SK-N-SH treated with all-trans-retinoic acid at 6 μM for 48 hours (cell line): Measurements from ENCODE around the gene CCDC81.

Source experiments
- ATAC-seq: fragments of 200-7000 bp; cut with Tn5 transposase; 3 replicates; pipeline ENCODE4 v1.9.1; 2020; ENCODE audit warnings: mild to moderate bottlenecking, moderate library complexity
- ARNTL ChIP-seq: fragments of 450-650 bp; formaldehyde crosslinking; IDR thresholded peaks from 2 replicates; pipeline ENCODE4 v1.5.0; 2020; ENCODE audit warnings: low read depth, mild to moderate bottlenecking, moderate library complexity, borderline replicate concordance
- BACH2 ChIP-seq: fragments of 250-450 bp; sonication (Bioruptor Pico); IDR thresholded peaks from 2 replicates; pipeline ENCODE4 v1.9.0; 2021; ENCODE audit warnings: mild to moderate bottlenecking, borderline replicate concordance
- CREB5 ChIP-seq: fragments of 250-450 bp; sonication (Bioruptor Pico); IDR thresholded peaks from 2 replicates; pipeline ENCODE4 v1.5.1; 2020; ENCODE audit warnings: low read depth, mild to moderate bottlenecking, moderate library complexity
- CSDC2 ChIP-seq: fragments of 250-450 bp; sonication (Bioruptor Pico); IDR thresholded peaks from 2 replicates; pipeline ENCODE4 v1.5.0; 2020; ENCODE audit warnings: mild to moderate bottlenecking, moderate library complexity
- CSRNP3 ChIP-seq: fragments of 250-450 bp; sonication (Bioruptor Pico); IDR thresholded peaks from 2 replicates; pipeline ENCODE4 v1.5.1; 2021; ENCODE audit warnings: mild to moderate bottlenecking, moderate library complexity
- GLIS3 ChIP-seq: fragments of 250-450 bp; sonication (Bioruptor Pico); IDR thresholded peaks from 2 replicates; pipeline ENCODE4 v1.5.0; 2020; ENCODE audit warnings: mild to moderate bottlenecking, moderate library complexity
- OSR1 ChIP-seq: fragments of 250-450 bp; sonication (Bioruptor Pico); IDR thresholded peaks from 2 replicates; pipeline ENCODE4 v1.8.0; 2022; ENCODE audit warnings: moderate library complexity, mild to moderate bottlenecking, inconsistent platforms
- PATZ1 ChIP-seq: fragments of 250-450 bp; sonication (Bioruptor Pico); IDR thresholded peaks from 2 replicates; pipeline ENCODE4 v1.8.0; 2020; ENCODE audit warnings: mild to moderate bottlenecking, moderate library complexity, borderline replicate concordance
- POU6F1 ChIP-seq: fragments of 250-450 bp; sonication (Bioruptor Pico); IDR thresholded peaks from 2 replicates; pipeline ENCODE4 v1.8.0; 2021; ENCODE audit warnings: low read depth, mild to moderate bottlenecking, moderate library complexity, borderline replicate concordance
- PPARA ChIP-seq: fragments of 250-450 bp; sonication (Bioruptor Pico); IDR thresholded peaks from 2 replicates; pipeline ENCODE4 v1.5.0; 2020; ENCODE audit warnings: mild to moderate bottlenecking, borderline replicate concordance
- SNAI2 ChIP-seq: fragments of 250-450 bp; sonication (Bioruptor Pico); IDR thresholded peaks from 2 replicates; pipeline ENCODE4 v1.5.0; 2020; ENCODE audit warnings: mild to moderate bottlenecking, moderate library complexity
- TCF4 ChIP-seq: fragments of 250-450 bp; sonication (Bioruptor Pico); IDR thresholded peaks from 2 replicates; pipeline ENCODE4 v1.8.0; 2021; ENCODE audit warnings: mild to moderate bottlenecking, moderate library complexity, borderline replicate concordance
- TSHZ2 ChIP-seq: fragments of 250-450 bp; sonication (Bioruptor Pico); IDR thresholded peaks from 2 replicates; pipeline ENCODE4 v1.5.0; 2020; ENCODE audit warnings: mild to moderate bottlenecking, moderate library complexity
- ZFP3 ChIP-seq: fragments of 250-450 bp; sonication (Bioruptor Pico); IDR thresholded peaks from 2 replicates; pipeline ENCODE4 v1.5.0; 2020; ENCODE audit warnings: mild to moderate bottlenecking, moderate library complexity
- ZFP30 ChIP-seq: fragments of 450-650 bp; formaldehyde crosslinking; IDR thresholded peaks from 2 replicates; pipeline ENCODE4 v1.5.0; 2022; ENCODE audit warnings: mild to moderate bottlenecking, moderate library complexity
- ZNF565 ChIP-seq: fragments of 450-650 bp; formaldehyde crosslinking; conservative IDR thresholded peaks from 2 replicates; pipeline ENCODE4 v1.5.0; 2020; ENCODE audit warnings: low read depth, mild to moderate bottlenecking, moderate library complexity
- ZNF8 ChIP-seq: fragments of 450-650 bp; formaldehyde crosslinking; IDR thresholded peaks from 2 replicates; pipeline ENCODE4 v1.5.0; 2020; ENCODE audit warnings: mild to moderate bottlenecking, moderate library complexity

CCDC81 gene

GRCh38 chr11:86380295-86381059 is 5.8 kb downstream of the CCDC81 start:
- TF ChIP-seq ARNTL (CRISPR knock-in tag) (no peak), TSHZ2 (CRISPR knock-in tag) (no peak), CSRNP3 (CRISPR knock-in tag) (no peak), BACH2 (no peak), SNAI2 (CRISPR knock-in tag) (no peak), ZNF565 (no peak)
- TF ChIP-seq, all 23 proteins: peak for 0
- ATAC-seq = no peak

- TF ChIP-seq POU6F1 = no peak
- TF ChIP-seq ZFP30 (CRISPR knock-in tag) = no peak
- TF ChIP-seq ZNF565 = no peak
- TF ChIP-seq TSHZ2 (CRISPR knock-in tag) = no peak
- no peak for TF ChIP-seq PATZ1 (CRISPR knock-in tag)
- no peak for TF ChIP-seq CSDC2
- peak; percentile 86 for ATAC-seq
Measured at GRCh38 chr11:86383041-86383955, 8.6 kb downstream of the CCDC81 start.

- no peak for ATAC-seq
- TF ChIP-seq ZFP3 (CRISPR knock-in tag) (no peak), BACH2 (no peak), ZNF8 (CRISPR knock-in tag) (no peak), CSRNP3 (CRISPR knock-in tag) (no peak), ZNF565 (no peak), PPARA (CRISPR knock-in tag) (no peak), TSHZ2 (CRISPR knock-in tag) (no peak), CREB5 (CRISPR knock-in tag) (no peak), GLIS3 (CRISPR knock-in tag) (no peak), TCF4 (CRISPR knock-in tag) (no peak), OSR1 (CRISPR knock-in tag) (no peak)
Measured at GRCh38 chr11:86386283-86386682, 11.6 kb downstream of the CCDC81 start.
